HAP-1 (cell line): ENCODE measurements around the gene TMEM62.
A peak's percentile ranks its signal among the peaks of the same experiment; 100 is the strongest.
"Not testable (repeated sequence)": the region's sequence is repeated elsewhere in the genome, so short reads cannot be mapped to it uniquely, and the experiment has no call there.

Experiments
- DNase-seq, 2 experiments: peaks; one replicate each; pipeline ENCODE4 v3.0.0-alpha.2; 2016 to 2020; ENCODE audit warnings: low spot score in 2 of 2
- H3K27me3 ChIP-seq: fragments of 250-450 bp; sonication (Bioruptor Pico); 2 replicates; pipeline ENCODE4 v1.5.1; 2020; ENCODE audit warnings: low read depth, mild to moderate bottlenecking, moderate library complexity
- H3K36me3 ChIP-seq: fragments of 250-450 bp; sonication (Bioruptor Pico); replicated peaks from 2 replicates; pipeline ENCODE4 v1.5.1; 2020; ENCODE audit warnings: mild to moderate bottlenecking
- H3K4me1 ChIP-seq: fragments of 250-450 bp; sonication (Bioruptor Pico); 2 replicates; pipeline ENCODE4 v1.5.1; 2020; ENCODE audit warnings: mild to moderate bottlenecking
- H3K4me3 ChIP-seq: fragments of 250-450 bp; sonication (Bioruptor Pico); 2 replicates; pipeline ENCODE4 v1.5.1; 2020; ENCODE audit warnings: mild to moderate bottlenecking, moderate library complexity
- H3K9me3 ChIP-seq: fragments of 250-450 bp; sonication (Bioruptor Pico); 2 replicates; pipeline ENCODE4 v1.5.1; 2020; ENCODE audit warnings: mild to moderate bottlenecking, moderate library complexity
- in situ Hi-C: fragments of 300-500 bp; cut with MboI; formaldehyde crosslinking; loops from 3 replicates; pipeline ENCODE4 v1.14.3; 2020; ENCODE audit warnings: low sequenced_read_pairs, inconsistent platforms, mixed read lengths

TMEM62 gene

GRCh38 chr15:43128980-43129335 lies 4.4 kb upstream of the TMEM62 start:
- 0 out of 2 replicates have a peak, but pooled peaks cover 4% of the 10 kb centered on the region for H3K9me3 ChIP-seq
- H3K4me1 ChIP-seq, result peaks cover 7% of the 10 kb centered on the region; the same call in 1 of the 2 replicates
- H3K36me3 ChIP-seq, result no peaks in the 10 kb centered on the region
- in situ Hi-C loops, result no loop called here
- H3K4me3 ChIP-seq, result no peak overlapping the region
- DNase-seq, result no peak
- H3K27me3 ChIP-seq, result no peaks in the 10 kb centered on the region

GRCh38 chr15:43132830-43133429 lies 456 bp upstream of the TMEM62 start:
- H3K4me1 ChIP-seq, result peaks cover 22% of the 10 kb centered on the region
- in situ Hi-C loops, result no loop called here
- H3K9me3 ChIP-seq, result 0 out of 2 replicates have a peak, but pooled peaks cover 2% of the 10 kb centered on the region
- H3K27me3 ChIP-seq, result no peaks in the 10 kb centered on the region
- peak overlapping the region; percentile 57 for H3K4me3 ChIP-seq
- peak in 1 of 2 experiments; percentile 21 for DNase-seq
- H3K36me3 ChIP-seq, result peaks cover 18% of the 10 kb centered on the region

- no peaks in the 10 kb centered on the region for H3K27me3 ChIP-seq
- peak; percentile 7 to 17 for DNase-seq
- H3K36me3 ChIP-seq, result peaks cover 20% of the 10 kb centered on the region
- no peaks in the 10 kb centered on the region for H3K9me3 ChIP-seq
- H3K4me1 ChIP-seq, result peaks cover 22% of the 10 kb centered on the region
- peak overlapping the region; percentile 57 for H3K4me3 ChIP-seq
- in situ Hi-C loops, result no loop called here
These were observed 810 bp downstream of the TMEM62 start for GRCh38 chr15:43134157-43134635.

- in situ Hi-C loops, result no loop called here
- Histone ChIP-seq H3K9me3 (no peaks in the 10 kb centered on the region), H3K4me3 (no peak overlapping the region; the same call in 1 of the 2 replicates), H3K36me3 (peaks cover 20% of the 10 kb centered on the region), H3K27me3 (no peaks in the 10 kb centered on the region), H3K4me1 (peaks cover 22% of the 10 kb centered on the region)
- peak in 1 of 2 experiments; percentile 6 for DNase-seq
These were observed 2.0 kb downstream of the TMEM62 start for GRCh38 chr15:43135351-43135750.

GRCh38 chr15:43143203-43143941 lies 10.0 kb downstream of the TMEM62 start:
- no peak for DNase-seq
- H3K4me3 ChIP-seq, result no peak overlapping the region
- no peaks in the 10 kb centered on the region for H3K27me3 ChIP-seq
- peaks cover 4% of the 10 kb centered on the region for H3K36me3 ChIP-seq
- in situ Hi-C loops, result no loop called here
- H3K4me1 ChIP-seq, result no peaks in the 10 kb centered on the region
- H3K9me3 ChIP-seq, result no peaks in the 10 kb centered on the region

GRCh38 chr15:43144512-43144911 lies 11.1 kb downstream of the TMEM62 start:
- Histone ChIP-seq H3K27me3 (no peaks in the 10 kb centered on the region), H3K36me3 (peaks cover 11% of the 10 kb centered on the region), H3K4me3 (no peak overlapping the region), H3K4me1 (no peaks in the 10 kb centered on the region), H3K9me3 (no peaks in the 10 kb centered on the region)
- no peak for DNase-seq
- in situ Hi-C loops, result no loop called here

GRCh38 chr15:43146184-43146583 lies 12.8 kb downstream of the TMEM62 start:
- in situ Hi-C loops, result no loop called here
- Histone ChIP-seq H3K36me3 (peaks cover 20% of the 10 kb centered on the region), H3K9me3 (no peaks in the 10 kb centered on the region), H3K4me3 (no peak overlapping the region), H3K4me1 (no peaks in the 10 kb centered on the region), H3K27me3 (no peaks in the 10 kb centered on the region)
- no peak for DNase-seq

- in situ Hi-C loops, result no loop called here
- Histone ChIP-seq H3K36me3 (peaks cover 35% of the 10 kb centered on the region), H3K9me3 (no peaks in the 10 kb centered on the region), H3K4me1 (no peaks in the 10 kb centered on the region), H3K27me3 (no peaks in the 10 kb centered on the region), H3K4me3 (no peak overlapping the region)
- no peak for DNase-seq
These were observed 17.0 kb downstream of the TMEM62 start for GRCh38 chr15:43150191-43150929.

- in situ Hi-C loops, result no loop called here
- H3K9me3 ChIP-seq, result no peaks in the 10 kb centered on the region
- no peak for DNase-seq
- H3K4me3 ChIP-seq, result no peak overlapping the region
- no peaks in the 10 kb centered on the region for H3K4me1 ChIP-seq
- peaks cover 31% of the 10 kb centered on the region for H3K36me3 ChIP-seq
- H3K27me3 ChIP-seq, result no peaks in the 10 kb centered on the region
These were observed 18.3 kb downstream of the TMEM62 start for GRCh38 chr15:43151688-43152087.

- Histone ChIP-seq H3K4me1 (no peaks in the 10 kb centered on the region), H3K27me3 (no peaks in the 10 kb centered on the region), H3K9me3 (no peaks in the 10 kb centered on the region), H3K4me3 (no peak overlapping the region), H3K36me3 (peaks cover 34% of the 10 kb centered on the region)
- no peak for DNase-seq
- in situ Hi-C loops, result no loop called here
These were observed 19.9 kb downstream of the TMEM62 start for GRCh38 chr15:43153269-43153668.

GRCh38 chr15:43165801-43166325 lies 32.5 kb downstream of the TMEM62 start:
- no peak overlapping the region for H3K4me3 ChIP-seq
- in situ Hi-C loops, result no loop called here
- H3K27me3 ChIP-seq, result no peaks in the 10 kb centered on the region
- DNase-seq, result no peak
- H3K9me3 ChIP-seq, result no peaks in the 10 kb centered on the region
- H3K4me1 ChIP-seq, result peaks cover 2% of the 10 kb centered on the region; the same call in 1 of the 2 replicates
- H3K36me3 ChIP-seq, result peaks cover 15% of the 10 kb centered on the region

- peaks cover 11% of the 10 kb centered on the region for H3K36me3 ChIP-seq
- H3K4me3 ChIP-seq, result not testable (repeated sequence)
These were observed 33.9 kb downstream of the TMEM62 start for GRCh38 chr15:43167261-43167660.

GRCh38 chr15:43168192-43169107 lies 35.1 kb downstream of the TMEM62 start:
- DNase-seq, result no peak
- H3K36me3 ChIP-seq, result peaks cover 9% of the 10 kb centered on the region
- no peaks in the 10 kb centered on the region for H3K4me1 ChIP-seq
- H3K27me3 ChIP-seq, result no peaks in the 10 kb centered on the region
- H3K4me3 ChIP-seq, result no peak overlapping the region
- in situ Hi-C loops, result no loop called here
- no peaks in the 10 kb centered on the region for H3K9me3 ChIP-seq

More at GRCh38 chr15:43167261-43167660, 33.9 kb downstream of the TMEM62 start:
- H3K4me1 ChIP-seq, DNase-seq, H3K27me3 ChIP-seq, H3K9me3 ChIP-seq, in situ Hi-C loops: not testable (repeated sequence)
